ENCODE data around the gene PNLIPRP1.

The PNLIPRP1 gene

DNA sequence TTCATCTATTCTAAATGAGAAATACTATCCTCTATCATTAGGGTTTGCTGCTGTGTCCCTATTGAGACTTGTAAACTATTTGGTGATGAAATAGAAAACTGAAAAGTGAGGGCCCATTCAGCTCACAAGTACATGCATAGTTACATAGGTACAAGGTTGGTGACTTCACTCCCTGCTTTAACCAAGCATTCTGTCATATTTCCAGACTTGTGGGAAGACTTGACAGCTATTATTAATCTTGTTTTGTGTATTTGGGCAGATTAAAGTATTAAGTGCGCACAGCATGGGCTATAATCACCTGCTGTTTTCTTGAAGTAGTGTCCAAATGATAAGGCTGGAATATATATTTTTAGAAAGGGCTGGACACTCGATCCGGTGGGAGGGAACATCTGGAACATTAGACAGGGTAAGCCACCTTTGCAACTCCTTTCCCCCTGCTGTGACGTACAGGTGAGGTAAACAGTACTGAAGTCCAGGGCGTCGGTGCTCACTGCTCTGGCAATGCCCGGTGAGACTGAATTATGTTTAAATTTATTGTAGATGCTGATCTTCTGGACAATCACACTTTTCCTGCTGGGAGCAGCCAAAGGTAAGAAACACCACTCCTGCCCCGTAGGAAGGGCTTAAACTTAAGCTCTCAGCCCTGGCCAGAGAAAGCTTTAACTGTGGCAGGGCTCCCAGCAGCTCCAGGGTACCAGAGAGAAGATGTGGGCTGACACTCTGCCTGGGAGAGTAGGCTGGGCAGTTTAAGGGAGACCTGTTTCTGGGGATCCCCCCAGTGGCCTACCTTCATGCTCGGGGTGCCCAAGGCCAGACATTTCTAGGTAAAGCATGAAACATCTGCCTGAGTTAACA, at the start of gene PNLIPRP1:
TSS of gene PNLIPRP1 (plus strand) at position 370 of the 855 bp plus-strand sequence. CDS start at position 541, 171 bp downstream.
- DNase-seq: no peak

DNA sequence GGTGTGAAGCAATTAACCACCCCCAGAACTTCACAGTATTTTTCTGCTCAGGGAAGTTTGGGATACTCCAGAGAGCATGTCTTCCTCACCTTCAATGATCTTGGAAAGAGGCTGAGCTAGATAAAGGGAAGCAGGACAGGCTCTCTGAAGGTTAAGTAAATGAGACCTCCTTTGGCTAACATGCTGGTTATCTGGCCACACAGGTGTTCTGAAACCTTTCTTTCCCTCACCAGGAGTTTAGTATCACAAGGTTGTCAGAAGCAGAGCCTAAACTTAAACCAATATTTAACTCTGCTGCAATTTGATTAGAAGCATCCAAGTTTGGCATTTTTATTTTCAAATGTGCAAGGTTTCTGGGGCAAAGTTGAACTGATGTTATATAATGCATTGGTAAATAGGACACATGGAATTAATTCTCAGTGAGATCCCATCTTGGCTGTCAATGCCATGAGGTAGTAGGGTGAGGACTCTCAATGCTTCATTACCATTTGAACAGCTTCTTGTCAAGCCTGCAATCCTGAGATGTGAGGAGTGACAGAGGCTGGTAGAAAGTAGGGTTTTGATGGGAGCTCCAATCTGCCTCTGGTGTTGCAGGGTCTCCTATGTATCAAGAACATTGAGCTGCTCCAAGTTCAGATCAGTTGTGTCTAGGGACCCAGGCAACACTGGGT, 48.6 kb upstream of the PNLIPRP1 start:
- no peak for DNase-seq

DNA sequence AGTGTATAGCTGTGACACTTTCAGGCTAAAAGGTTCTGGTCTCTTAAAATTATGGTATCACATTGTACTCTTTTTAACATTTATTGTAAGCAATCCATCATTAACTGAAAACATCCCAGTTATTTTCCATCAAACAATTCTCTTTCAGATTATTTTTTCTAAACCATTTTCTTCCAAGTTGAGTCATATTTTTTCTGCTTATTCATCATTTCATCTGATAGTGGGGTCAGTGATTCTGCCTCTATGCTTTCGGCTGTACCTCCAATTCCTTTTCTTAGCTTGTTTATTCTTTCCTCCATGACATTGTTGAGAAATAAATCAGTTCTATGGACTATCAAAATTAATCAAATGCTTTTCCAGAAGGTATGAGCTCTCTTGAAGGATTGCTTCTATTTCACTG, 45.6 kb upstream of the PNLIPRP1 start:
- no peak for DNase-seq

DNA sequence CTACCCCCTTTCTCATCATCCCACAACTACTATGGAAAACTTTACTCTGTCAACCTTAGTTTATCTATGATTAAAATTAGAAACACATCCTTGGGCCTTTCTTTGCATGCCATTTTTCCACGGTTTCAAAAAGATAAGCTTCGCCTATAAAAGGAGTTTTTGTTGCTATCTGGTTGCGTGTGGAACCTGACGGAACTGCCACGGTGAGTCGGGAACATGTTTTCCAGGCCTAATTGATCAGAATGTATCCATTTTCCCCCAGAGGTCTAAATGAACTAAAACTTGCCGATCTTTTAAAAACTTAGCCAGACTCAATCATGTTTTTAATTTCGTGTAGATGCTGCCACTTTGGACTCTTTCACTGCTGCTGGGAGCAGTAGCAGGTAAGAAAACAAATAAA, 45.0 kb upstream of the PNLIPRP1 start, which contains the start of gene PNLIP:
TSS of gene PNLIP (plus strand) at position 176 of the 400 bp plus-strand sequence. CDS start at position 338, 162 bp downstream.
- DNase-seq: no peak

DNA sequence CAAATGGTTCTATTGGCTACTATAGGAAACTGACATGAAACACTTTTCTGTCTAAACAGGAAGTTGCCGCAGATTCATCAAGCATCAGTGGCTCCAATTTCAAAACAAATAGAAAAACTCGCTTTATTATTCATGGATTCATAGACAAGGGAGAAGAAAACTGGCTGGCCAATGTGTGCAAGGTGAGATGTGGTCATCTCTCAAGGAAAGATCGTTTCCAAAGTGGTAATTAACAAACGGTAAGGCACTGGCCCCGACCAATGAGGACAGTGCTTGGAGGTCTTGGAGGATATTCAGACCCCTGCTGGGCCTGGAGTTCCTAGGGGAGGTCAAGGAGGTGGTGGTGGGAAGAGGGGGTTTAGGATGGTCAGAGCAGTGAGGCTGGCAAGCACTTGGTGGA, 42.5 kb upstream of the PNLIPRP1 start:
- no peak for DNase-seq

DNA sequence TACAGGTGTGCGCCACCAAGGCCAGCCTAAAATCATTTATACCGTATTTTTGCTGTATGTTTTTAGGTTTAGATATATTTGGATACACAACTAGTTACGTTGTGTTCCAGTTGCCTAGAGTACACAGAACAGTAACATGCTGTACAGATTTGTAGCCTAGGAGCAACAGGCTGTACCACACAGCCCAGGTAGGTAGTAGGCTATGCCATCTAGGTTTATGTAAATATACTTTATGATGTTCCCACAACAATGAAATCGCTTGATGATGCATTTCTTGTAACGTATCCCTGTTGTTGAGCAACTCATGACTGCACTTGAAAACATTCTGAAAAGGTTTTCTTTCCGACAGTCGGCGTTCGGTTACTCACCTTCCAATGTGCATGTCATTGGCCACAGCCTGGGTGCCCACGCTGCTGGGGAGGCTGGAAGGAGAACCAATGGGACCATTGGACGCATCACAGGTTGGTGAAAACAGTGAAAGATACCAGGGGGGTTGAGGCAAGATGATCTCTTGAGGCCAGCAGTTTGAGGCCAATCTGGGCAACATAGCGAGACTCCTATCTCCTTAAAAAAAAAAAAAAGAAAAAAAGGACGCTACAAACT, 37.3 kb upstream of the PNLIPRP1 start:
- DNase-seq: no peak

DNA sequence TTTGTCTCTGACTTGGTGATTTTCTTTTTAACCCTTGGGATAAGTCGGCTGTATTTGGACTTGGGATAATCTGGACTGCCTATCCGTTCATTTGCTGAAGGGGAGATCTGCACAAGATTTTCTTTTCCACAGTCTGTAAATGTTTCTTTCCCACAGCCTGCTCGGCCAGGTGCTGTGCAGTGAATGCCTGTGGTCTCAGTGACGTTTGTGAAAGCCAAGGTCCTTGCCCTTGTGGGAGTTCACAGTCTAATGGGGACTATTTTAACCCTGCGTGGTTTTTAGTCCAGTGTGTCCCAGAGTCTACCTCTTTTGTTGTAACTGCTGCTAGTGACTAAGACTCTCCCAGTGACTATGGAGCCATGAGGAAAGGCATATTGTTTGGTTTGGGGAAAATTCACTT, 36.1 kb upstream of the PNLIPRP1 start:
- DNase-seq: no peak

DNA sequence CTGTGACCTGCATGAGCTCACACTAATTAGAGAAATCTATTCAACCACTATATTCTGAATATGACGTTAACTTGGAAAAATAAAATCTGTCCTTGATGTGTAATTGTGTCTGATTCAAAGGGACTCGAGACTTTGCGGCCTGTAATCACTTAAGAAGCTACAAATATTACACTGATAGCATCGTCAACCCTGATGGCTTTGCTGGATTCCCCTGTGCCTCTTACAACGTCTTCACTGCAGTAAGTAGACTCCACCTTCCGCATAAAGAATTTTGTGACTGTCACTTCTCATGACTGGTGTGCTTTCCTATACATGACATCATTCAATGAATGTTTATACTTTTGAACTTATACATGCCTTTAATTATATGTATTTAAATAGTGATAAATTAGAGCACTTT, 34.9 kb upstream of the PNLIPRP1 start:
- DNase-seq: no peak

DNA sequence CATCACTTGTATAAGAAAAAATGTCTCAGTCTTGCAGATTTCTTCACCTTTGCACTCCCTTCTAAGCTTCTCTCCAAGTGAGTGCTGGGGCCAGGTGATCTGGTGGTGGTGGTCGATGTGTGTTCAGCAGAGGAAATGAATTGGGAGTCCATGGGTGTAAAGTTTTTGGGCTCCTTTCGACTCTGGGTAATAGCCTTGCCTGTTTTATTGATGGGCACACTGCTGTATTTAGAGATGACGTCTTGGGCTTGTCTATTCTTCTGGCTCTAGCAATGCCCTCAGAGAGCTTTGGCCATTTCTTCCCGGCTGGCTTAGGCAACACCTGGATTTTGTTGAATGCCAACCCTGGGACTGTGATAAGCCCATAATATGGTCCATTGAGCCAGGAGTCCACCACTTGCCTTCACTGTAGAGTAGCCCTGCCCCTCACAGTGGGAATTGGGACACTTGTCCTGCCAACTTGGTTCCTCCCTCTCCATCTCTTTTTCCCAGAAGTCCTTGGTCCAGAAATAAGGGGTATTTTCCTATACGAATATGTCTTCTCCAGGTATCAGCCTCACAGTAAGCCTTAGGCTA, 33.4 kb upstream of the PNLIPRP1 start:
- DNase-seq: no peak

DNA sequence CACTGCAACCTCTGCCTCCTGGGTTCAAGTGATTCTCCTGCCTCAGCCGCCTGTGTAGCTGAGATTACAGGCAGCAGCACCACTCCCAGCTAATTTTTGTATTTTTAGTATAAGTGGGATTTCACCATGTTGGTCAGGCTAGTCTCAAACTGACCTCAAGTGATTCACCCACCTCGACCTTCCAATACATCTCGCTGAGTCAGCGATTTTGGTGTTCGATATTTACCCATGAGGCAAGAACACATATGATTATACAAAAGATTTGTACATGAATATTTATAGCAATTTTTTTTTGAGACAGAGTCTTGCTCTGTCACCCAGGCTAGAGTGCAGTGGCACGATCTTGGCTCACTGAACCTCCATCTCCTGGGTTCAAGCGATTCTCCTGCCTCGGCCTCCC, 25.2 kb upstream of the PNLIPRP1 start:
- DNase-seq: no peak

DNA sequence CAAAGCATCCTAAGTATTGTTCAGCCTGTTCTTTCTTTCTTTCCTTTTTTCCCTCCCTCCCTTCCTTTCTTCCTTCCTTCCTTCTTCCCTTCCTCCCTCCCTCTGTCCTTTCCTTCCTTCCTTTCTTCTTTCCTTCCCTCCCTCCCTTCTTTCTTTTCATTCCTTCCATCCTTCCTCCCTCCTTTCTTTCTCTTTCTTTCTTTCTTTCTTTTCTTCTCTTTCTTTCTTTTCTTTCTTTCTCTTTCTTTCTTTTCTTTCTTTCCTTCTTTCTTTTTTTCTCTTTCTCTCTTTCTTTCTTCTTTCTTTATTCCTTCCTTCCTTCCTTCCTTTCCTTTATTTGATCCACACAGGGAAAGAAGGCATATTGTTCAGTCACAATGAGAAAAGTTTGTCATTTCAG, 23.8 kb upstream of the PNLIPRP1 start:
- no peak for DNase-seq

DNA sequence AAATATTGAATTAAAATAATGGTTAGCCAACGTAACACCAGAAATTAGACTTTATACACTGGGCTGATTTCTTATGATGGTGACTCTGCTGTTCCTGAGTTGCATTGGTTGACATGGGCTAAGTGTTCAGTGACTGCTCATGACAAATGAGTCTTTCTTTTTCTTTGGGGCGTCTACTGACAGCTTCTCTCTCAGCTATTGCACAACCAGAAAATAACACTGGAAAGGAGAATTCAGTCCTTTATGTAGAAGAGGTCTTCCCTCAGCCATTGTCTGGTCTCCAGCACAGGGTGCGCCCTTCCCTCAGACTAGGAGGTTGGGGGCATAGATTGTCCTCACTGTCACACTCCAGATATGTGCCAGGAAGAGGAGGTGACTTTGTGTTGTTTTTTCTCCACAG, 23.4 kb upstream of the PNLIPRP1 start:
- DNase-seq: no peak

DNA sequence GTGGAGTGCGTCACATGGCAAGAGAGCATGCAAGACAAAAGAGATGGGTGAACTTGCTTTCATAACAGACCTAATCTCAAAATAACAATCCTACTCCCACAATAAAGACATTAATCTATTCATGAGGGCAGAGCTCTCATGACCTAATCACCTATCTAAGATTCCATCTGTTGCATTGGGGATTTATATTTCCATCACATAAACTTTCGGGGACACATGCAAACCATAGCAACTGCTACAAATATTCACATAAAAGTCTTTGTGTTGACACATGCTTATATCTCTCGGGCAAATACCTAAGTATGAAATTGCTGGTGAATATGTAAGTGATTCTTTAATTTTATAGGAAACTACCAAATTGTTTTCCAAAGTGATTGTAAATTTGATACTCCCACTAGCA, 16.0 kb upstream of the PNLIPRP1 start:
- no peak for DNase-seq

DNA sequence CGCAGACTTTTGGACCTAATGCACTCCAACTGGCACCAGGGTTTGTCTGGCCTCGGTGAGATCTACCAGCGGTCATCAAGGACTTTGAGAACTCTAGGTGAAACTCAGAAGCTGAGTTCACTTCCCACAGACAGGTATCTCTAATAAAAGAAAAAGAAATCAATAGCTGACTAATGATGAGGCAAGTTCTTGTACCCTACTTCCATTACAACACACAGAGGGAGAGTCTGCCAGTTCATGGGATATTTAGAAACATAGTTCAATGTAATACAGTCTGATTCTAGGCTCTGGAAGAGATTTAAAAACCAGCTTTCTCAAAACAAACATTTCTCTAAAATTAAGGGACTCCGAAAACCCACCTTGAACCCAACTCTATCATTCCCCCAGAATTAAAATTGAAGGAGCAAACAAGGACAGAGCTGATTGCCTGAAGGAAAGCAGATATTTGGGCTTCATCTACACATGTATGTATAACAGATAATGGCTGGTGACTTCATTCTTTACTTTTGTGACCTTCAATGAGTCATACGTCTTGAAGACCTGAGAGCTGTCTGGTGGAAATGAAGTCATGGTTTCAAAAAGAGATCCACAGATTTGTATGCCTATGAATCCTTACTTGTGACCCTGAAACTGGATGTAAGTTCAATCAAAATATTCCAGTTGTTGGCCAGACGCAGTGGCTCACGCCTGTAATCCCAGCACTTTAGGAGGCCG, 2.7 kb upstream of the PNLIPRP1 start:
- no peak for DNase-seq

DNA sequence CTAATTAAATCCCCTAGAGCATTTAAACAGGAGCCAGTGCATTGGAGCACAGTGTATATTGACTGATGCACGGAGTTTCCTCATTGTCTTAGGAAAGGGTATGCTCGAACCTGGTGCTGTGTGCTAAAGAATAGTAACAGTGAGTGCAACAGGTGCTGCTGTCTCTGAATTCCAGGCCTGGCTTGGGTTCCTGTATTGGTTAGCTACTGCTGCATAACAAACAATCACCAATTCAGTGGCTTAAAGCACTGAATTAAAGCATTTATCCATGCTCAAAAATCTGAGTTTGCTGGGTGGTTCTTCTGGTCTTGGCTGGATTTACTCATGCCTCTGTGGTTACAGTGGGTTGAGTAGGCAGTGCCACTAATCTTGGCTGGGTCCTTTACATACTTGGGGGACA, 1.8 kb upstream of the PNLIPRP1 start:
- DNase-seq: no peak

DNA sequence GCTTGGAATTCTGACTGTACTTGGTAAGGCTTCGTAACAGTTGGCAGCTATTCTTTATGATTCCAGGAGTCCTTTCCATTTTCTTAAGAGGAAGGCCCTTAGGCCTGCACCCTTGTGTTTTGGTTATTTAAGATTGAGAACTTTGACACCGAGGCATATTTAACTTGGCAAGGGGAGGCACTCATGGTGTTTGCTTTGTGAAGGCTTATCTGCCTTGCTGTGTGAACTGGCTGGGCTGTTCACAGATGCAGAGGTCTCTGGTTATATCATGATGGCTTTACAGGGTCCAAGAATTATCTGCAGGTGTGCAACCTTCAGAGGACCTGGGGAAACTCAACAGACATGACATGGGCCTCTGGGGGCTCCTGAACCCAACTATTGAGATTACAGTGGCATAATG, 833 bp upstream of the PNLIPRP1 start:
- DNase-seq: no peak

DNA sequence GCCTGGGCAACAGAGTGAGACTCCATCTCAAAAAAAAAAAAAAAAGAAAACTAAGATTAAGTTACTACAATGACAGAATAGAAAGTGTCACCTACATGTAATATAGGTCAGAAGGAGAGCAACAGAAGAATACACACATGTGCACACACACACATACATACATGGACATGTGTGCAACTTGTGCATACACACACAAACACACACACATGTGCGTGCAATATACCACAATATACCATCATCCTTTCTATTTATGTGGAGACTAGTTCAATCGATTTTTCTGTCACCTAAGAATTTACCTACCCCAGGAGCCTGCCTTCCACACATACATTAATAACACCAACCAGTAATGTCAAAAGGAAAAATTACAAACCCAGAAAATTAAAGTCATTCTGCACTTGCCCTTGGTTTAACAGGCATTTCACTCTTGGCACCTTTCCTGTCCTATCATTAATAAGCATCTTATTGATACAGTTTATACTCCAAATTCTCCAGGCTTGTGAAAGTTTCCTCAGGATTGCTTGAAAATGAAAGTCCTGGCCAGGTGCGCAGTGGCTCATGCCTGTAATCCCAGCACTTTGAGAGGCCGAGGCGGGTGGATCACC, 2.5 kb downstream of the PNLIPRP1 start:
- DNase-seq: no peak

DNA sequence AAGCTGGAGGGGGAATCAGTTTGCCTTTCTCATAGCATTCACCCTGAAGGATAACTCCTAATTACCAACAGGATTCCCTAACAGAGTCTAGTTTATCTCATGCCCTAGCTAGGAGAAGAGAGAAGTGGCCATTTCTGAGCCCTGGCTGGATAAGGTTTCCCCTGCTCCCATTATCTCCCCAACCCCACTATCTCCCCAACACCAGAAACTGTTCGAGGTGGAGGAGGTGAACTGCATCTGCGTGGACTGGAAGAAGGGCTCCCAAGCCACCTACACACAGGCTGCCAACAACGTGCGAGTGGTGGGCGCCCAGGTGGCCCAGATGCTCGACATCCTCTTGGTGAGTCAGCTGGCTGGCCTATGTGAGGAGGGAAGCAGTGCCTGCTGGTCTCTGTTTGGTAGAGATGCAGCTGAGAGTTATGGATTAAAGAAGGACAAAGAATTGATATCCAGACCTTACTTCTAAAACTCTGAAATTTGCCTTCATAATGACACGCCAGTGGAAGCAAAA, 3.8 kb downstream of the PNLIPRP1 start:
- no peak for DNase-seq

DNA sequence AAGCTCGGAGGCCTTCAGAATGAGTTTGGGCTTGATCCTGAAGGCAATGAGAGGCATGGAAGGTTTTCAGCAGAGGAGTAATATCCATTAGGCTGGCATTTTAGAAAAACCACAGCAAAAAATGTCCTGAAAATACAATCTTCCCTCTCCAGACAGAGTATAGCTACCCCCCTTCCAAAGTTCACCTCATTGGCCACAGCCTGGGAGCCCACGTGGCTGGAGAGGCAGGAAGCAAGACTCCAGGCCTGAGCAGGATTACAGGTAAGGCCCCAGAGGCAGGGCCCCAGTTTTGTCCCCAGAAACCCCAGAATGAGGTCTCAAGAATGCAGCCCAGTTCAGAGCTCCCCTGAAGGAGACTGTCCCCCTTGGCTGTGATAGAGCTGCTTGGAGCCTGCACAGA, 5.3 kb downstream of the PNLIPRP1 start:
- no peak for DNase-seq

DNA sequence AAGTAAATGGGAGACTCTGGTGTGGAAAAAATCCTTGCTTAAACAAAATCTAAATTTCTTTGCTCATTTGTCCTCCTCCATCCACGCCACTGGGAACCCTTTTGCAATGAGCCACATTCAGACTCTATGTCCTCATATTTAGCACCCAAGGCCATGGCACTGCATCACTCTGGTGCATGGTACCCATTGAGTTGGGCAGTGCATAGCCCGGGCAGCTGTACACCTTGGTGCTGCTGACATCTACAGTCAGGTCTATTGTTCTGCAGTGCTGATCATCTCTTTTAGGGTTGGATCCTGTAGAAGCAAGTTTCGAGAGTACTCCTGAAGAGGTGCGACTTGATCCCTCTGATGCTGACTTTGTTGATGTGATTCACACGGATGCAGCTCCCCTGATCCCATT, 6.8 kb downstream of the PNLIPRP1 start:
- DNase-seq: no peak

DNA sequence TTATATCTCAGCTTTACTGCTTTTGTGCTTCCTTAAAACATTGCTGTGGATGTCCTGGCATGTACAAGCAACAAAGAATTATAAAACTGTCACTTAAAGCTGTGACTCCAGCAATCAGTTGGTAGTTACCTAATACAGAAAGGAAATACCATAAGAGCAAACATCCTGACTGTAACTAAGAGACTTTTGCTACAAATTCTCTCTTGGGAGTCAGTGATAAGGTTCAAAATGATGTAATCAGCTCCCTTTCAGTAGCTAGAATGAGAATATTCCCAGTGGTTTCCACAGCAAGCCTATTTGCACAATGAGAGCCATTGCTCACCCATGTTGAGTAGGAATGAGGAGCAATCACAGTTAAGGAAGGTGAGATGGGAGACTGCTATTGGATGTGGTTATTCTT, 7.6 kb downstream of the PNLIPRP1 start:
- DNase-seq: no peak

DNA sequence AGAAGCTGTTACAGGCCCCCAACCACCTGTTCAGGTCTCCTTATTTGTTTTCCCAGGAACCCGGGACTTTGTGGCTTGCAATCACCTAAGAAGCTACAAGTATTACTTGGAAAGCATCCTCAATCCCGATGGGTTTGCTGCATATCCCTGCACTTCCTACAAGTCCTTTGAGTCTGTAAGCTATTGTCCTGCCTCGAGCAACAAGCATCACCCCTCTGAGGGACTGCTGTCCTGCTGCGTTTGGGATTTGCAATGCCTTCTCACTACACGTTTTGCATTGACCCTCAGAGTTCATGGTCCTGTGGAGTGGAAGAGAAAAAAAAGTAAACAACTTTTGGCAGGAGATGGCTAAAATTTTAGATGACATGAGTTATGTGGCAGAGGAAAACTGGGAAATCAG, 9.2 kb downstream of the PNLIPRP1 start:
- DNase-seq: no peak
